ENCODE results near the gene FBXO3. TPM values are rescaled to one million over a fixed set of nuclear protein-coding genes. Genes with fewer than 3 reads are reported as not detected.

Gene FBXO3
- polyA plus RNA-seq, 3 donors = 17.5 to 25.2 (median 21.4) TPM

GRCh38 chr11:33772300-33772699 is 2.0 kb downstream of the FBXO3 start:
- H2AFZ ChIP-seq (ENCODE audit: insufficient read depth, low read depth, low read length, poor library complexity, severe bottlenecking) = no peak overlapping the region
- TF ChIP-seq, protein P1, sequence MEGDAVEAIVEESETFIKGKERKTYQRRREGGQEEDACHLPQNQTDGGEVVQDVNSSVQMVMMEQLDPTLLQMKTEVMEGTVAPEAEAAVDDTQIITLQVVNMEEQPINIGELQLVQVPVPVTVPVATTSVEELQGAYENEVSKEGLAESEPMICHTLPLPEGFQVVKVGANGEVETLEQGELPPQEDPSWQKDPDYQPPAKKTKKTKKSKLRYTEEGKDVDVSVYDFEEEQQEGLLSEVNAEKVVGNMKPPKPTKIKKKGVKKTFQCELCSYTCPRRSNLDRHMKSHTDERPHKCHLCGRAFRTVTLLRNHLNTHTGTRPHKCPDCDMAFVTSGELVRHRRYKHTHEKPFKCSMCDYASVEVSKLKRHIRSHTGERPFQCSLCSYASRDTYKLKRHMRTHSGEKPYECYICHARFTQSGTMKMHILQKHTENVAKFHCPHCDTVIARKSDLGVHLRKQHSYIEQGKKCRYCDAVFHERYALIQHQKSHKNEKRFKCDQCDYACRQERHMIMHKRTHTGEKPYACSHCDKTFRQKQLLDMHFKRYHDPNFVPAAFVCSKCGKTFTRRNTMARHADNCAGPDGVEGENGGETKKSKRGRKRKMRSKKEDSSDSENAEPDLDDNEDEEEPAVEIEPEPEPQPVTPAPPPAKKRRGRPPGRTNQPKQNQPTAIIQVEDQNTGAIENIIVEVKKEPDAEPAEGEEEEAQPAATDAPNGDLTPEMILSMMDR (IDR thresholded peaks at IDR 0.05) = no peak
- Mint-ChIP-seq H3K4me3 (peak overlapping the region in 1 of 2 donors; percentile 45), H3K27ac (no peak overlapping the region), H3K36me3 (peaks cover 29 to 31% of the 10 kb centered on the region in 2 donors), H3K27me3 (ENCODE audit: low read depth in 3 of 3) (peaks cover 15 to 27% (median 22%) of the 10 kb centered on the region in 3 donors), H3K4me1 (peaks cover 26% of the 10 kb centered on the region), H3K9me3 (peaks cover 0 to 4% (median 0%) of the 10 kb centered on the region in 7 donors)
- peaks cover 30% of the 10 kb centered on the region for H3K79me2 ChIP-seq (ENCODE audit: insufficient read depth, low read length)
- peak in 1 of 3 donors; percentile 8 for DNase-seq
- H3K4me3 ChIP-seq (replicated peaks in 1 of 3; ENCODE audit: low read depth in 2 of 3, low read length in 3 of 3) = no peak overlapping the region
- peaks cover 18 to 25% of the 10 kb centered on the region in 2 donors for H3K4me1 ChIP-seq (ENCODE audit: control insufficient read depth in 1 of 2, insufficient read depth in 2 of 2, low read length in 2 of 2)
- no peak overlapping the region for H3K27ac ChIP-seq (ENCODE audit: low read depth in 1 of 2, low read length in 2 of 2)
- H4K20me1 ChIP-seq (ENCODE audit: insufficient read depth, low read length) = peaks cover 10% of the 10 kb centered on the region
- no peaks in the 10 kb centered on the region for H3K9me3 ChIP-seq (replicated peaks in 1 of 2; ENCODE audit: control insufficient read depth in 1 of 2, insufficient read depth in 1 of 2, low read length in 2 of 2)
- peaks cover 15 to 25% of the 10 kb centered on the region in 2 donors for H3K27me3 ChIP-seq (ENCODE audit: control insufficient read depth in 2 of 2, insufficient read depth in 2 of 2, low read length in 2 of 2)
- H3K36me3 ChIP-seq (replicated peaks in 1 of 2; ENCODE audit: control insufficient read depth in 1 of 2, insufficient read depth in 2 of 2, low read length in 2 of 2) = peaks cover 26 to 30% of the 10 kb centered on the region in 2 donors
- intact Hi-C loops (cut with micrococcal nuclease) = no loop called here
- H3K4me2 ChIP-seq (replicated peaks; ENCODE audit: extremely low read depth, low read length, poor library complexity, severe bottlenecking) = no peak overlapping the region
- no peak overlapping the region for H3K9ac ChIP-seq (ENCODE audit: insufficient read depth, low read length, poor library complexity, severe bottlenecking)
- 86% methylated on average over 4 of the region's 4 CpGs for WGBS (ENCODE audit: insufficient coverage)

GRCh38 chr11:33770236-33770635 is 4.1 kb downstream of the FBXO3 start:
- no peaks in the 10 kb centered on the region for H3K9me3 ChIP-seq (replicated peaks in 1 of 2; ENCODE audit: control insufficient read depth in 1 of 2, insufficient read depth in 1 of 2, low read length in 2 of 2)
- no peak overlapping the region for H3K9ac ChIP-seq (ENCODE audit: insufficient read depth, low read length, poor library complexity, severe bottlenecking)
- intact Hi-C loops (cut with micrococcal nuclease) = no loop called here
- no peak overlapping the region for H2AFZ ChIP-seq (ENCODE audit: insufficient read depth, low read depth, low read length, poor library complexity, severe bottlenecking)
- TF ChIP-seq, protein P1 (IDR thresholded peaks at IDR 0.05) = no peak
- H3K4me1 ChIP-seq (ENCODE audit: control insufficient read depth in 1 of 2, insufficient read depth in 2 of 2, low read length in 2 of 2) = peaks cover 18 to 24% of the 10 kb centered on the region in 2 donors
- H3K79me2 ChIP-seq (ENCODE audit: insufficient read depth, low read length) = peaks cover 30% of the 10 kb centered on the region
- H3K27ac ChIP-seq (ENCODE audit: low read depth in 1 of 2, low read length in 2 of 2) = no peak overlapping the region
- Mint-ChIP-seq H3K4me1 (peaks cover 24% of the 10 kb centered on the region), H3K27ac (peak overlapping the region in 1 of 7 donors; percentile 36), H3K4me3 (no peak overlapping the region), H3K9me3 (peaks cover 0 to 4% (median 0%) of the 10 kb centered on the region in 7 donors), H3K36me3 (peaks cover 47 to 48% of the 10 kb centered on the region in 2 donors), H3K27me3 (ENCODE audit: low read depth in 3 of 3) (peaks cover 6 to 8% (median 7%) of the 10 kb centered on the region in 3 donors)
- peaks cover 3 to 6% of the 10 kb centered on the region in 2 donors for H3K27me3 ChIP-seq (ENCODE audit: control insufficient read depth in 2 of 2, insufficient read depth in 2 of 2, low read length in 2 of 2)
- no CpG with 5 or more reads among the region's 2 CpGs for WGBS (ENCODE audit: insufficient coverage)
- H3K4me3 ChIP-seq (replicated peaks in 1 of 3; ENCODE audit: low read depth in 2 of 3, low read length in 3 of 3) = no peak overlapping the region
- DNase-seq = no peak
- peaks cover 44 to 51% of the 10 kb centered on the region in 2 donors for H3K36me3 ChIP-seq (replicated peaks in 1 of 2; ENCODE audit: control insufficient read depth in 1 of 2, insufficient read depth in 2 of 2, low read length in 2 of 2)
- H3K4me2 ChIP-seq (replicated peaks; ENCODE audit: extremely low read depth, low read length, poor library complexity, severe bottlenecking) = no peak overlapping the region
- H4K20me1 ChIP-seq (ENCODE audit: insufficient read depth, low read length) = peaks cover 10% of the 10 kb centered on the region
